Fibroblast of the aortic adventitia (primary cell): ENCODE data around the gene MED10. TPM values are rescaled to one million over a fixed set of nuclear protein-coding genes. Genes with fewer than 3 reads are reported as not detected.

Experiments used
- DNase-seq: peaks from one replicate; pipeline ENCODE4 v3.0.0-alpha.2; 2010; ENCODE audit warnings: low read depth
- H3K4me3 ChIP-seq: 2 replicates; pipeline ENCODE4 v1.5.1; 2011; ENCODE audit warnings: low read depth, mild to moderate bottlenecking, control low read depth, low read length, moderate library complexity
- total RNA-seq: library from RNA; depleted of rRNA; stranded (reverse); fragments of >200 nt; gene quantifications from 2 replicates; pipeline ENCODE4 v1.2.3, GENCODE V29; 2012; ENCODE audit warnings: low replicate concordance
- TF ChIP-seq, protein P1 (sequence below): IDR thresholded peaks from 2 replicates; pipeline ENCODE4 v1.5.1; 2011; ENCODE audit warnings: mild to moderate bottlenecking, low read length, control low read depth, inconsistent platforms; ENCODE audit not compliant: insufficient read depth

MED10 gene
- total RNA-seq, 1 donor, result 17.5 TPM

DNA sequence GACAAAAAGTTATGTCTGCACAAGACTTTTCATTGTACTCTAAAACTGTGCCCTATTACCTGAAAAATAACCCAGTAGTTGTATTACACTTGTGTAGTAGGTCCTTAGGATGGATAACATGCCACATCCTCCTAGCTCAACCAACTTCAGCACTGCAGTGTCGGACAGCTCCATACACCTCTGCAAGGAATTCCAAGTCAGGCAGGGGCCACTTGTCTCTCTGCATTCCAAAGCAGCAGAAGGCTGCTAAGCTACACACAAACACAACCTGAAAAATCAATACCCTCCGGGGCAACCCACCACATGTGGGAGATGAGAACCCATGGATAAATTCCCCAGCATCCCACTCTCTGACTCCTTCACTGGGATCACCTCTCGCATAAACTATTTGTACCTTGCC, 50.2 kb downstream of the MED10 start:
- DNase-seq, result peak; percentile 14
- no peak overlapping the region for H3K4me3 ChIP-seq
- TF ChIP-seq, protein P1, sequence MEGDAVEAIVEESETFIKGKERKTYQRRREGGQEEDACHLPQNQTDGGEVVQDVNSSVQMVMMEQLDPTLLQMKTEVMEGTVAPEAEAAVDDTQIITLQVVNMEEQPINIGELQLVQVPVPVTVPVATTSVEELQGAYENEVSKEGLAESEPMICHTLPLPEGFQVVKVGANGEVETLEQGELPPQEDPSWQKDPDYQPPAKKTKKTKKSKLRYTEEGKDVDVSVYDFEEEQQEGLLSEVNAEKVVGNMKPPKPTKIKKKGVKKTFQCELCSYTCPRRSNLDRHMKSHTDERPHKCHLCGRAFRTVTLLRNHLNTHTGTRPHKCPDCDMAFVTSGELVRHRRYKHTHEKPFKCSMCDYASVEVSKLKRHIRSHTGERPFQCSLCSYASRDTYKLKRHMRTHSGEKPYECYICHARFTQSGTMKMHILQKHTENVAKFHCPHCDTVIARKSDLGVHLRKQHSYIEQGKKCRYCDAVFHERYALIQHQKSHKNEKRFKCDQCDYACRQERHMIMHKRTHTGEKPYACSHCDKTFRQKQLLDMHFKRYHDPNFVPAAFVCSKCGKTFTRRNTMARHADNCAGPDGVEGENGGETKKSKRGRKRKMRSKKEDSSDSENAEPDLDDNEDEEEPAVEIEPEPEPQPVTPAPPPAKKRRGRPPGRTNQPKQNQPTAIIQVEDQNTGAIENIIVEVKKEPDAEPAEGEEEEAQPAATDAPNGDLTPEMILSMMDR, result no peak

DNA sequence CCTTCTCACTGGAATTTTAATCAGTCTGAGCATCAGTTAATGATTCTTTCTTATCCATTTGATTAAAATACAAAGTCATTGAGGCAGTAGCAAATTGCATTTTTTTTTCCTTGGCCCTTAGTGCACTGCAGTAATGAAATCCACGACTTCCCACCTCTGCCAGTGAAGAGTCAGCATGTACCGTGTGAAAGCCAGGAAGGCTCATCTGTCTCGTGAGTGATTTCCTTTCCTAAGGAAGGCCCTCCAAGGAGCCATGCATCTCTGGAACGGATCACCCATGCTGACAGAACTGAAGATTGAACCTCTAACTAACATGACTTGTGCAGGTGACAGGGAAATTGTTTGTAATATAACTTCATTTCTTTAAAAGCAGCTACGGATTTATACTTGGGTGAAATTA, 51.6 kb downstream of the MED10 start:
- TF ChIP-seq, protein P1, result no peak
- no peak for DNase-seq
- no peak overlapping the region for H3K4me3 ChIP-seq

DNA sequence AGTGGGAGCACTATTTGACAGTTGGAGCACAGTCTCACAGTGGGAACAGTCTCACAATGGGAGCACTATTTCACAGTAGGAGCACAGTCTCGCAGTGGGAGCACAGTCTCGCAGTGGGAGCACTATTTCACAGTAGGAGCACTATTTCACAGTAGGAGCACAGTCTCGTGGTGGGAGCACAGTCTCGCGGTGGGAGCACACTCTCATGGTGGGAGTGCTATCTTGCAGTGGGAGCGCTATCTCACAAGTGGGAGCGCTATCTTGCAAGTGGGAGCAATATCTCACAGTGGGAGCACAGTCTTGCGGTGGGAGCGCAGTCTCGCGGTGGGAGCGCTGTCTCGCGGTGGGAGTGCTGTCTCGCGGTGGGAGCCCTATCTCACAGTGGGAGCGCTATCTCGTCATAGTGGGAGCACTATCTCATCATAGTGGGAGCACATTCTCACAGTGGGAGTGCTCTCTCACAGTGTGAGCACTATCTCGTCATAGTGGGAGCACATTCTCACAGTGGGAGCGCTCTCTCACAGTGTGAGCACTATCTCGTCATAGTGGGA, 56.1 kb downstream of the MED10 start:
- TF ChIP-seq, protein P1, result no peak
- no peak overlapping the region for H3K4me3 ChIP-seq
- no peak for DNase-seq

Other genes starting within 250 kb of the MED10 start
- gene UBE2QL1, start 70.3 kb upstream of the MED10 start, total RNA-seq, result under 0.01 and 0.25 TPM in 2 replicates